HepG2 (cell line): ENCODE results near the gene SPINK6. TPM values are rescaled to one million over a fixed set of nuclear protein-coding genes. Genes with fewer than 3 reads are reported as not detected.

Source experiments
- ATAC-seq: fragments of 200-7000 bp; cut with Tn5 transposase; 3 replicates; pipeline ENCODE4 v1.9.1; 2020; ENCODE audit warnings: mild to moderate bottlenecking, moderate library complexity
- BruUV-seq: library from RNA; stranded (reverse); fragments of 400-500 nt; replicated peaks from 2 replicates; lab custom pipeline; 2021; lab: Mats Ljungman, UMichigan
- CTCF ChIA-PET: fragments of 300-600 bp; formaldehyde crosslinking; extraction: SDS; loops from one replicate; lab custom pipeline; 2021; ENCODE audit warnings: low total read pairs, inconsistent platforms, low intra/inter-chr PET ratio; lab: Yijun Ruan, JAX
- POLR2A ChIA-PET: fragments of 350-600 bp; sonication (Branson Sonifier 250); formaldehyde crosslinking; loops from one replicate; lab custom pipeline; 2020; ENCODE audit warnings: antibody characterized with exemption, inconsistent platforms; lab: Yijun Ruan, JAX
- DNase-seq: peaks from one replicate; pipeline ENCODE4 v3.0.0-alpha.2; 2015; ENCODE audit warnings: low spot score
- FAIRE-seq: peaks from 3 replicates; lab custom pipeline; 2011; peaks lifted over from hg19 to GRCh38; lab: Jason Lieb, UNC
- H2AFZ ChIP-seq: one replicate; pipeline ENCODE4 v1.6.1; 2011; ENCODE audit warnings: low read length, inconsistent platforms
- H3K27ac ChIP-seq: fragments of 300-600 bp; 3 replicates; pipeline ENCODE4 v1.8.0; 2011; ENCODE audit warnings: mixed run types, mild to moderate bottlenecking, mixed read lengths, low read length, inconsistent platforms; ENCODE audit not compliant: insufficient read depth; ENCODE audit errors: extremely low read length
- H3K27me3 ChIP-seq, 2 experiments: fragments of 200-600 bp in 1 of 2; 2 replicates in 1 of 2; 3 replicates in 1 of 2; pipeline versions ENCODE4 v1.6.0 to v1.8.0; 2011; ENCODE audit warnings: low read length in 2 of 2, mild to moderate bottlenecking in 2 of 2, moderate library complexity in 2 of 2, inconsistent platforms in 1 of 2; ENCODE audit not compliant: insufficient read depth in 2 of 2, control insufficient read depth in 1 of 2
- H3K36me3 ChIP-seq, 2 experiments: fragments of 200-600 bp in 1 of 2; replicated peaks in 1 of 2; 2 replicates in 1 of 2; 3 replicates in 1 of 2; pipeline versions ENCODE4 v1.5.1 to v1.8.0; 2011; ENCODE audit warnings: low read length in 2 of 2, inconsistent platforms in 1 of 2; ENCODE audit not compliant: insufficient read depth in 2 of 2, control insufficient read depth in 1 of 2
- H3K4me1 ChIP-seq: 2 replicates; pipeline ENCODE4 v1.5.1; 2012; ENCODE audit warnings: low read length, inconsistent platforms; ENCODE audit not compliant: insufficient read depth
- H3K4me2 ChIP-seq: 2 replicates; pipeline ENCODE4 v1.6.0; 2011; ENCODE audit warnings: low read depth, low read length, inconsistent platforms
- H3K4me3 ChIP-seq, 3 experiments: fragments of 200-600 bp in 1 of 3; sonication (generic), shearing (Covaris generic) in 1 of 3; replicated peaks in 1 of 3; 2 replicates each; pipeline ENCODE4 v1.5.1; 2011 to 2016; ENCODE audit warnings: low read length in 3 of 3, inconsistent platforms in 2 of 3, low read depth in 2 of 3, mild to moderate bottlenecking in 2 of 3, control low read depth in 1 of 3, mixed read lengths in 1 of 3; ENCODE audit not compliant: insufficient read depth in 1 of 3
- H3K79me2 ChIP-seq: one replicate; pipeline ENCODE4 v1.6.1; 2011; ENCODE audit warnings: low read length, inconsistent platforms; ENCODE audit not compliant: insufficient read depth
- H3K9ac ChIP-seq: 2 replicates; pipeline ENCODE4 v1.6.0; 2011; ENCODE audit warnings: mild to moderate bottlenecking, low read depth, low read length, inconsistent platforms; ENCODE audit not compliant: insufficient read depth
- H3K9me3 ChIP-seq: 2 replicates; pipeline ENCODE4 v1.5.1; 2012; ENCODE audit warnings: mild to moderate bottlenecking, low read length
- H4K20me1 ChIP-seq: 2 replicates; pipeline ENCODE4 v1.6.0; 2011; ENCODE audit warnings: inconsistent platforms, mild to moderate bottlenecking, low read length, moderate library complexity; ENCODE audit not compliant: insufficient read depth
- ATAD3A ChIP-seq: sonication (generic); formaldehyde crosslinking; IDR thresholded peaks from 2 replicates; pipeline ENCODE4 v1.4.0; 2020; ENCODE audit warnings: missing genetic modification reagents
- CTCF ChIP-seq: sonication (generic); formaldehyde crosslinking; IDR thresholded peaks from 2 replicates; pipeline ENCODE4 v1.5.0; 2020; ENCODE audit warnings: mild to moderate bottlenecking, missing genetic modification reagents, moderate library complexity
- RAD21 ChIP-seq: fragments of 450-650 bp; formaldehyde crosslinking; IDR thresholded peaks from 2 replicates; pipeline ENCODE4 v1.5.0; 2020; ENCODE audit warnings: mild to moderate bottlenecking
- SMC3 ChIP-seq: IDR thresholded peaks from 2 replicates; pipeline ENCODE4 v1.6.1; 2011; ENCODE audit warnings: low read length, improper control_type of control experiment
- STAG1 ChIP-seq: sonication (generic); formaldehyde crosslinking; IDR thresholded peaks from 2 replicates; pipeline ENCODE4 v1.4.0; 2020; ENCODE audit warnings: missing genetic modification reagents
- WGBS: methylation state at CpG from one replicate; pipeline ENCODE4 v1.1.6; 2017; ENCODE audit warnings: low lambda C conversion rate; 5-methylcytosine and 5-hydroxymethylcytosine counted together
- in situ Hi-C: cut with HindIII; loops from 2 replicates; pipeline ENCODE4 v1.10.0; 2017; ENCODE audit warnings: low pct_unique_long_range_greater_than_20kb; ENCODE audit not compliant: extremely low pct_ligation_motif_present
- intact Hi-C: fragments of 100-400 bp; cut with micrococcal nuclease; formaldehyde crosslinking; loops from one replicate; pipeline ENCODE4 v1.10.0; 2022; ENCODE audit not compliant: unreplicated experiment
- polyA plus RNA-seq, 8 experiments: library from polyadenylated mRNA; depleted of rRNA in 3 of 8; stranded (reverse) in 7 of 8; unstranded in 1 of 8; fragments of >200 nt; fragmentation: Illumina TruSeq in 4 of 8; extraction: Trizol in 4 of 8; gene quantifications; 2 replicates each; pipeline versions ENCODE4 v1.2.1 to v1.2.3, GENCODE V29; 2011 to 2016; ENCODE audit warnings: low read depth in 4 of 8, missing spikeins in 1 of 8, mixed read lengths in 1 of 8; ENCODE audit not compliant: insufficient read depth in 1 of 8
- total RNA-seq, 5 experiments: library from RNA; depleted of rRNA; stranded (reverse); fragments of >200 nt; fragmentation: Illumina TruSeq; extraction: Trizol; gene quantifications; 2 replicates each; pipeline ENCODE4 v1.2.3, GENCODE V29; 2016; ENCODE audit warnings: low read depth in 1 of 5

The SPINK6 gene
- total and polyA plus RNA-seq, 2 of the 13 experiments (the other 11 are each of a cell fraction or from before 2014, with no cell fraction given), result not detected

DNA sequence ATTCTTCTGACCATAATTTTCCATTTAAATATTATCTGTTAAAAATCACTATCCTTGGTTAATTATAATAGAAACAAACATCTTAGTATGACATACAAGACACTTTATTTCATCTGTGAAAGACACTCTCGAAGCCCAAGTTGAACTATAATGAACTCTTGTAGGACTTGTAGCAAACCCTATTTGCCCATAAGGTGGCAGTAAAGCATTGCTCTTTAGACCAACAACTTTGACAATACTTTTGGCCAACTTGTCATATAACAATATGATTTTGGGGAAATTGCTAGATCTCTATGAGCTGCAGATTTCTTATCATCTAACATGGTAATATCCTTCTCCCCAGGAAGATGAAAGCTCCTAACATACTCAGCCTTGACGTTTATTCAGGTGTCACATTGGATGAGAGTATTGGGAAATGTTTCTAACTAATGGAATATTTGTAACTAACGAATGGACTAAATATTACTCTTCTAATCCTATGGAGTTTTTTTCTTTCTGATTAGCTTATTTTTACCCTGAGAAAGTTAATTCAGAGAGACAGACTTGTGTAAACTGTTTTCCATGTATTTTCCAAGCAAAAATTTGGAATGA is 23.5 kb upstream of the SPINK6 start:
- Histone ChIP-seq H3K4me1 (no peaks in the 10 kb centered on the region), H3K27me3 (no peaks in the 10 kb centered on the region), H3K36me3 (no peaks in the 10 kb centered on the region), H2AFZ (no peak overlapping the region), H4K20me1 (no peaks in the 10 kb centered on the region), H3K79me2 (no peaks in the 10 kb centered on the region), H3K4me2 (no peak overlapping the region), H3K27ac (no peak overlapping the region), H3K4me3 (no peak overlapping the region), H3K9me3 (no peaks in the 10 kb centered on the region), H3K9ac (no peak overlapping the region)
- peak; percentile 77 for FAIRE-seq
- DNase-seq, result peak; percentile 64
- no TSS peak for BruUV-seq
- WGBS, result 32% methylated on average over 3 of the region's 3 CpGs
- TF ChIP-seq SMC3 (peak; percentile 52; the same call in 1 of the 2 replicates), CTCF (CRISPR knock-in tag) (peak; percentile 76), ATAD3A (CRISPR knock-in tag) (no peak), STAG1 (CRISPR knock-in tag) (peak; percentile 84), RAD21 (CRISPR knock-in tag) (peak; percentile 68)
- in situ Hi-C loops (loop anchor here (10.0 kb wide), 1 partner anchor 195 kb away; no protein-coding TSS in a partner anchor), intact Hi-C loops (loop anchor here (1.0 to 5.0 kb wide), 6 partner anchors 195 to 552 kb away; no protein-coding TSS in a partner anchor)
- CTCF ChIA-PET, result interaction anchor here (0.9 to 2.9 kb wide), 4 partner anchors 195 to 551 kb away, joined by 3 to 30 read pairs (median 10); no protein-coding TSS in a partner anchor
- ATAC-seq, result peak; percentile 64
- POLR2A ChIA-PET, result no interaction called here
